H1 (cell line): ENCODE measurements around the gene AGBL4. TPM values are rescaled to one million over a fixed set of nuclear protein-coding genes. Genes with fewer than 3 reads are reported as not detected.

Experiments
- CTCF ChIA-PET: fragments of 300-600 bp; sonication (Branson Sonifier 250); formaldehyde crosslinking; loops from one replicate; lab custom pipeline; 2021; ENCODE audit not compliant: partially characterized antibody; lab: Charles Lee
- POLR2A ChIA-PET: fragments of 300-600 bp; sonication (Branson Sonifier 250); formaldehyde crosslinking; loops from one replicate; lab custom pipeline; 2021; ENCODE audit warnings: inconsistent platforms; ENCODE audit not compliant: partially characterized antibody; lab: Charles Lee
- DNase-seq, 2 experiments: peaks; one replicate each; pipeline versions ENCODE4 v3.0.0 to v3.0.0-alpha.2; 2010 to 2022; ENCODE audit warnings: low spot score in 2 of 2, low read depth in 1 of 2, mixed read lengths in 1 of 2
- FAIRE-seq: peaks from 2 replicates; lab custom pipeline; 2011; peaks lifted over from hg19 to GRCh38; lab: Jason Lieb, UNC
- H2AFZ ChIP-seq: 2 replicates; pipeline ENCODE4 v1.8.1; 2012; ENCODE audit warnings: low read length, inconsistent platforms
- H2AK5ac ChIP-seq: 2 replicates; pipeline ENCODE4 v1.6.1; 2013; ENCODE audit warnings: low read depth, low read length
- H2BK120ac ChIP-seq: replicated peaks from 2 replicates; pipeline ENCODE3; 2013; ENCODE audit warnings: low read depth, low read length, inconsistent platforms
- H2BK12ac ChIP-seq: 2 replicates; pipeline ENCODE4 v1.6.1; 2013; ENCODE audit warnings: low read depth, low read length
- H2BK15ac ChIP-seq: 2 replicates; pipeline ENCODE4 v1.6.1; 2013; ENCODE audit warnings: low read length
- H2BK20ac ChIP-seq: 2 replicates; pipeline ENCODE4 v1.6.1; 2013; ENCODE audit warnings: low read length
- H2BK5ac ChIP-seq: 2 replicates; pipeline ENCODE4 v1.6.1; 2013; ENCODE audit warnings: low read depth, low read length
- H3K14ac ChIP-seq: 2 replicates; pipeline ENCODE4 v1.6.1; 2013; ENCODE audit warnings: inconsistent platforms; ENCODE audit not compliant: insufficient read length
- H3K18ac ChIP-seq: 2 replicates; pipeline ENCODE4 v1.6.1; 2013; ENCODE audit warnings: low read length; ENCODE audit errors: extremely low read depth
- H3K23ac ChIP-seq: 2 replicates; pipeline ENCODE4 v1.6.1; 2013; ENCODE audit warnings: inconsistent platforms; ENCODE audit not compliant: insufficient read length
- H3K23me2 ChIP-seq: 2 replicates; pipeline ENCODE4 v1.6.1; 2013; ENCODE audit warnings: low read depth, low read length
- H3K27ac ChIP-seq: 2 replicates; pipeline ENCODE4 v1.6.1; 2011; ENCODE audit warnings: low read depth, low read length, inconsistent platforms
- H3K27me3 ChIP-seq, 4 experiments: replicated peaks in 1 of 4; 1 replicate in 1 of 4; 2 replicates in 3 of 4; pipeline versions ENCODE4 v1.6.1 to v1.8.1; 2011 to 2013; ENCODE audit warnings: low read length in 3 of 4, mild to moderate bottlenecking in 3 of 4, inconsistent platforms in 2 of 4, mixed read lengths in 2 of 4, moderate library complexity in 1 of 4; ENCODE audit not compliant: control insufficient read depth in 3 of 4, insufficient read depth in 3 of 4; ENCODE audit errors: extremely low read depth in 1 of 4
- H3K36me3 ChIP-seq, 4 experiments: 2 replicates each; pipeline versions ENCODE4 v1.6.1 to v1.8.1; 2011 to 2013; ENCODE audit warnings: mild to moderate bottlenecking in 4 of 4, low read length in 3 of 4, moderate library complexity in 2 of 4, control low read depth in 1 of 4, inconsistent platforms in 1 of 4; ENCODE audit not compliant: insufficient read depth in 4 of 4, control insufficient read depth in 2 of 4
- H3K4ac ChIP-seq: replicated peaks from 2 replicates; pipeline ENCODE3; 2013; ENCODE audit warnings: low read length, low read depth, mixed read lengths, inconsistent platforms; ENCODE audit not compliant: insufficient read length
- H3K4me1 ChIP-seq, 4 experiments: replicated peaks in 1 of 4; 1 replicate in 1 of 4; 2 replicates in 3 of 4; pipeline versions ENCODE4 v1.6.1 to v1.8.1; 2011 to 2013; ENCODE audit warnings: low read length in 3 of 4, inconsistent platforms in 2 of 4, mixed read lengths in 1 of 4; ENCODE audit not compliant: insufficient read depth in 4 of 4, control insufficient read depth in 3 of 4
- H3K4me2 ChIP-seq, 2 experiments: 2 replicates each; pipeline versions ENCODE4 v1.6.1 to v1.8.1; 2011 to 2013; ENCODE audit warnings: low read depth in 2 of 2, low read length in 2 of 2, control low read depth in 1 of 2, inconsistent platforms in 1 of 2, mild to moderate bottlenecking in 1 of 2; ENCODE audit not compliant: insufficient read depth in 1 of 2
- H3K4me3 ChIP-seq, 4 experiments: fragments of 200-600, 300-600 bp in 1 of 4; sonication (generic), shearing (Covaris generic), sonication (Bioruptor Twin) in 1 of 4; 2 replicates each; pipeline versions ENCODE4 v1.5.1 to v1.8.1; 2011 to 2016; ENCODE audit warnings: low read length in 4 of 4, low read depth in 3 of 4, control low read depth in 2 of 4, inconsistent platforms in 2 of 4, mild to moderate bottlenecking in 2 of 4, mixed read lengths in 1 of 4, moderate library complexity in 1 of 4; ENCODE audit not compliant: insufficient read depth in 2 of 4; ENCODE audit errors: extremely low read depth in 1 of 4
- H3K56ac ChIP-seq: replicated peaks from 2 replicates; pipeline ENCODE3; 2013; ENCODE audit warnings: low read depth, mild to moderate bottlenecking, mixed read lengths, low read length, inconsistent platforms; ENCODE audit not compliant: insufficient read length
- H3K79me1 ChIP-seq: 2 replicates; pipeline ENCODE4 v1.6.1; 2013; ENCODE audit warnings: low read depth, low read length, control low read depth
- H3K79me2 ChIP-seq, 2 experiments: 2 replicates each; pipeline versions ENCODE4 v1.6.1 to v1.8.1; 2012 to 2013; ENCODE audit warnings: low read length in 2 of 2, mild to moderate bottlenecking in 2 of 2, inconsistent platforms in 1 of 2; ENCODE audit not compliant: insufficient read depth in 2 of 2, control insufficient read depth in 1 of 2
- H3K9ac ChIP-seq, 4 experiments: replicated peaks in 1 of 4; 1 replicate in 1 of 4; 2 replicates in 3 of 4; pipeline versions ENCODE4 v1.6.1 to v1.8.1; 2011 to 2013; ENCODE audit warnings: low read depth in 3 of 4, low read length in 3 of 4, control low read depth in 2 of 4, mild to moderate bottlenecking in 2 of 4, moderate library complexity in 2 of 4, inconsistent platforms in 1 of 4; ENCODE audit errors: extremely low read depth in 1 of 4
- H3K9me3 ChIP-seq, 2 experiments: 2 replicates each; pipeline versions ENCODE4 v1.6.1 to v1.8.1; 2012 to 2013; ENCODE audit warnings: mild to moderate bottlenecking in 2 of 2, moderate library complexity in 2 of 2, control low read depth in 1 of 2, inconsistent platforms in 1 of 2, low read depth in 1 of 2, low read length in 1 of 2, mixed read lengths in 1 of 2; ENCODE audit not compliant: insufficient read depth in 2 of 2
- H4K20me1 ChIP-seq, 2 experiments: replicated peaks in 1 of 2; 2 replicates each; pipeline versions ENCODE3 to v1.8.1; 2011 to 2013; ENCODE audit warnings: inconsistent platforms in 2 of 2, low read length in 2 of 2, mild to moderate bottlenecking in 1 of 2; ENCODE audit not compliant: insufficient read depth in 2 of 2, control insufficient read depth in 1 of 2
- H4K5ac ChIP-seq: 2 replicates; pipeline ENCODE4 v1.6.1; 2013; ENCODE audit warnings: low read length, low read depth, mixed read lengths, inconsistent platforms; ENCODE audit not compliant: insufficient read length
- H4K8ac ChIP-seq: 2 replicates; pipeline ENCODE4 v1.8.0; 2013; ENCODE audit warnings: mild to moderate bottlenecking, moderate library complexity, low read length, inconsistent platforms; ENCODE audit not compliant: insufficient read depth; ENCODE audit errors: extremely low read depth
- H4K91ac ChIP-seq: replicated peaks from 2 replicates; pipeline ENCODE3; 2013; ENCODE audit warnings: low read length, mixed read lengths, inconsistent platforms; ENCODE audit not compliant: insufficient read length
- POLR2A ChIP-seq, 2 experiments: IDR thresholded peaks; 1 replicate in 1 of 2; 2 replicates in 1 of 2; pipeline ENCODE4 v1.6.1; 2011; ENCODE audit warnings: low read depth in 2 of 2, low read length in 2 of 2, mild to moderate bottlenecking in 2 of 2; ENCODE audit errors: control extremely low read depth in 1 of 2
- SIX5 ChIP-seq: IDR thresholded peaks from 2 replicates; pipeline ENCODE4 v1.6.1; 2011; ENCODE audit warnings: mild to moderate bottlenecking, low read depth, low read length
- TBP ChIP-seq: IDR thresholded peaks from 2 replicates; pipeline ENCODE4 v1.6.1; 2011; ENCODE audit warnings: low read depth, low read length, improper control_type of control experiment
- WGBS, 2 experiments: shearing (Covaris generic) in 1 of 2; methylation state at CpG; one replicate each; pipeline versions ENCODE4 v1.1.6 to v1.1.7; 2013 to 2015; ENCODE audit warnings: low lambda C conversion rate in 2 of 2, mixed read lengths in 2 of 2, inconsistent platforms in 1 of 2, low coverage in 1 of 2, missing lambda C conversion rate in 1 of 2; ENCODE audit not compliant: insufficient replicate concordance in 2 of 2, insufficient coverage in 1 of 2, insufficient read length in 1 of 2; ENCODE audit errors: extremely low coverage in 1 of 2, missing lambda C conversion rate in 1 of 2; 5-methylcytosine and 5-hydroxymethylcytosine counted together
- polyA plus RNA-seq, 7 experiments: library from polyadenylated mRNA; depleted of rRNA in 3 of 7; stranded (reverse) in 5 of 7; unstranded in 2 of 7; fragments of >200 nt in 5 of 7; fragments of 200-250 nt in 2 of 7; gene quantifications; 1 replicate in 5 of 7; 2 replicates in 1 of 7; 4 replicates in 1 of 7; pipeline versions ENCODE4 v1.2.1 to v1.2.3, GENCODE V29; 2011 to 2013; ENCODE audit warnings: missing spikeins in 2 of 7, mixed read lengths in 2 of 7
- total RNA-seq: library from RNA; stranded (reverse); fragmentation: NEBNext Ultra II Directional; extraction: Animal tissue kit (Norgen Biotek cat#: 25700); gene quantifications from 2 replicates; pipeline ENCODE4 v1.2.1, GENCODE V29; 2021

The AGBL4 gene
- total and polyA plus RNA-seq, 2 of the 8 experiments (the other 6 are each of a cell fraction or from before 2014, with no cell fraction given) = 0.41 to 0.45 TPM

- Histone ChIP-seq H2AFZ (no peak overlapping the region), H3K27ac (no peak overlapping the region), H2BK120ac (no peak overlapping the region), H4K20me1 (no peaks in the 10 kb centered on the region), H2AK5ac (no peak overlapping the region), H3K4me2 (no peak overlapping the region), H3K23ac (no peak overlapping the region), H4K8ac (no peak overlapping the region), H3K9me3 (peaks cover 84 to 89% of the 10 kb centered on the region in 2 experiments), H3K18ac (no peak overlapping the region), H2BK12ac (no peak overlapping the region), H2BK20ac (no peak overlapping the region), H3K27me3 (no peaks in the 10 kb centered on the region), H3K4me3 (no peak overlapping the region), H3K36me3 (0 out of 8 replicates have a peak, but pooled peaks cover 0 to 2% (median 0%) of the 10 kb centered on the region in 4 experiments), H3K14ac (no peak overlapping the region), H3K56ac (no peak overlapping the region)
- DNase-seq (no peak), FAIRE-seq (no peak)
- ChIA-PET CTCF (no interaction called here), POLR2A (no interaction called here)
- WGBS, 2 experiments = 83% methylated on average over 2 of the region's 2 CpGs; no CpG with 5 or more reads in 1 of the 2 experiments
- TF ChIP-seq TBP = no peak
- TF ChIP-seq POLR2A (IDR thresholded peaks at IDR 0.05; ENCODE audit: control extremely low read depth in 1 of 2, low read depth in 2 of 2, low read length in 2 of 2) = no peak
- TF ChIP-seq SIX5 = no peak
- TF ChIP-seq, all 59 proteins: peak for 0
- no peaks in the 10 kb centered on the region for H3K4me1 ChIP-seq
- H3K23me2 ChIP-seq = no peaks in the 10 kb centered on the region
- H2BK5ac ChIP-seq = no peak overlapping the region
- H2BK15ac ChIP-seq = no peak overlapping the region
- no peaks in the 10 kb centered on the region for H3K79me2 ChIP-seq
- no peak overlapping the region for H3K9ac ChIP-seq
- H3K4ac ChIP-seq = no peak overlapping the region
- no peak overlapping the region for H4K91ac ChIP-seq
- H3K79me1 ChIP-seq = no peaks in the 10 kb centered on the region
- no peak overlapping the region for H4K5ac ChIP-seq
Observed at GRCh38 chr1:49048188-49048587, 975.6 kb downstream of the AGBL4 start.
